Peyer's patch (tissue), 4 donors: ENCODE results near the gene A3GALT2. TPM values are rescaled to one million over a fixed set of nuclear protein-coding genes. Genes with fewer than 3 reads are reported as not detected.
A peak's percentile ranks its signal among the peaks of the same experiment; 100 is the strongest.

ENCODE experiments used
- DNase-seq, 3 donors: peaks; one replicate each; pipeline ENCODE4 v3.0.0-alpha.2; 2017 to 2019
- H3K27ac ChIP-seq, 4 donors: fragments of 200-600 bp; sonication (generic); one replicate each; pipeline ENCODE4 v1.5.1; 2016 to 2019
- H3K27me3 ChIP-seq, 2 donors: fragments of 200-600 bp; sonication (generic); one replicate each; pipeline ENCODE4 v1.5.1; 2019
- H3K36me3 ChIP-seq, 3 donors: fragments of 200-600 bp; sonication (generic); one replicate each; pipeline ENCODE4 v1.5.1; 2016 to 2019
- H3K4me1 ChIP-seq, 4 donors: fragments of 200-600 bp; sonication (generic); one replicate each; pipeline ENCODE4 v1.5.1; 2016 to 2019
- H3K4me3 ChIP-seq, 4 donors: fragments of 200-600 bp; sonication (generic); 1 replicate in 3 of 4; 2 replicates in 1 of 4; pipeline ENCODE4 v1.5.1; 2016 to 2019; ENCODE audit warnings: mild to moderate bottlenecking in 1 of 4
- H3K9me3 ChIP-seq, 4 donors: fragments of 200-600 bp; sonication (generic); one replicate each; pipeline ENCODE4 v1.5.1; 2016 to 2019; ENCODE audit warnings: mild to moderate bottlenecking in 1 of 4
- CTCF ChIP-seq, 6 experiments: fragments of 450-650 bp in 4 of 6; fragments of 200-600 bp in 2 of 6; sonication (generic) in 1 of 6; IDR thresholded peaks; one replicate each; pipeline ENCODE4 v1.5.1; 2017 to 2019; ENCODE audit warnings: antibody characterized with exemption in 6 of 6, mild to moderate bottlenecking in 3 of 6, moderate library complexity in 1 of 6
- POLR2A ChIP-seq, 2 donors: fragments of 450-650 bp; IDR thresholded peaks; one replicate each; pipeline ENCODE4 v1.5.1; 2017; ENCODE audit warnings: antibody characterized with exemption in 2 of 2, mild to moderate bottlenecking in 2 of 2, moderate library complexity in 2 of 2
- total RNA-seq, 4 donors: library from RNA; depleted of rRNA; stranded (reverse); fragments of >200 nt; gene quantifications; one replicate each; pipeline ENCODE4 v1.1.0, GENCODE V29; 2016

Gene A3GALT2
- total RNA-seq, 4 donors from 2014 or later, result not detected

GRCh38 chr1:33367485-33368405 lies 46.8 kb upstream of the A3GALT2 start:
- H3K27me3 ChIP-seq, result no peaks in the 10 kb centered on the region
- no peaks in the 10 kb centered on the region for H3K9me3 ChIP-seq
- peak overlapping the region in 2 of 4 donors; percentile 12 to 21 for H3K27ac ChIP-seq
- TF ChIP-seq POLR2A (IDR thresholded peaks at IDR 0.05) (no peak), CTCF (IDR thresholded peaks at IDR 0.05) (peak; percentile 88 to 97 (median 95))
- no peak overlapping the region for H3K4me3 ChIP-seq
- peaks cover 0 to 27% (median 0%) of the 10 kb centered on the region in 4 donors for H3K4me1 ChIP-seq
- peak; percentile 82 to 94 (median 92) for DNase-seq
- H3K36me3 ChIP-seq, result no peaks in the 10 kb centered on the region

GRCh38 chr1:33366762-33367484 lies 46.0 kb upstream of the A3GALT2 start:
- H3K36me3 ChIP-seq, result no peaks in the 10 kb centered on the region
- H3K4me3 ChIP-seq, result no peak overlapping the region
- H3K27me3 ChIP-seq, result no peaks in the 10 kb centered on the region
- H3K9me3 ChIP-seq, result no peaks in the 10 kb centered on the region
- no peak for DNase-seq
- peak overlapping the region in 1 of 4 donors; percentile 13 for H3K27ac ChIP-seq
- TF ChIP-seq CTCF (IDR thresholded peaks at IDR 0.05), result no peak
- TF ChIP-seq POLR2A (IDR thresholded peaks at IDR 0.05), result no peak
- H3K4me1 ChIP-seq, result peaks cover 0 to 27% (median 0%) of the 10 kb centered on the region in 4 donors

- H3K4me3 ChIP-seq, result no peak overlapping the region
- peaks cover 0 to 27% (median 0%) of the 10 kb centered on the region in 4 donors for H3K4me1 ChIP-seq
- no peak for DNase-seq
- no peaks in the 10 kb centered on the region for H3K9me3 ChIP-seq
- TF ChIP-seq POLR2A (IDR thresholded peaks at IDR 0.05) (no peak), CTCF (IDR thresholded peaks at IDR 0.05) (no peak)
- H3K36me3 ChIP-seq, result no peaks in the 10 kb centered on the region
- no peaks in the 10 kb centered on the region for H3K27me3 ChIP-seq
- peak overlapping the region in 2 of 4 donors; percentile 55 to 64 for H3K27ac ChIP-seq
Measured at GRCh38 chr1:33365560-33365997, 44.7 kb upstream of the A3GALT2 start.

GRCh38 chr1:33364565-33364918 lies 43.6 kb upstream of the A3GALT2 start:
- Histone ChIP-seq H3K27me3 (no peaks in the 10 kb centered on the region), H3K36me3 (no peaks in the 10 kb centered on the region), H3K4me3 (no peak overlapping the region), H3K27ac (peak overlapping the region; percentile 22 to 64 (median 46)), H3K4me1 (peaks cover 0 to 27% (median 0%) of the 10 kb centered on the region in 4 donors), H3K9me3 (no peaks in the 10 kb centered on the region)
- no peak for TF ChIP-seq POLR2A (IDR thresholded peaks at IDR 0.05)
- no peak for TF ChIP-seq CTCF (IDR thresholded peaks at IDR 0.05)
- DNase-seq, result no peak

GRCh38 chr1:33363470-33363861 lies 42.6 kb upstream of the A3GALT2 start:
- Histone ChIP-seq H3K9me3 (no peaks in the 10 kb centered on the region), H3K4me1 (peaks cover 0 to 27% (median 0%) of the 10 kb centered on the region in 4 donors), H3K27me3 (no peaks in the 10 kb centered on the region), H3K4me3 (no peak overlapping the region), H3K36me3 (no peaks in the 10 kb centered on the region), H3K27ac (peak overlapping the region in 2 of 4 donors; percentile 55 to 64)
- TF ChIP-seq POLR2A (IDR thresholded peaks at IDR 0.05) (no peak), CTCF (IDR thresholded peaks at IDR 0.05) (no peak)
- no peak for DNase-seq
